Prostate gland (tissue), 2 donors: ENCODE measurements around the gene WDR18. TPM values are rescaled to one million over a fixed set of nuclear protein-coding genes. Genes with fewer than 3 reads are reported as not detected.

Experiments used
- DNase-seq: peaks from one replicate; pipeline ENCODE4 v3.0.0-alpha.2; 2019; ENCODE audit warnings: low spot score
- H3K27ac ChIP-seq, 2 donors: fragments of 200-600 bp; sonication (generic); 2 replicates each; pipeline ENCODE4 v1.5.1; 2017 to 2019
- H3K27me3 ChIP-seq: fragments of 200-600 bp; sonication (generic); replicated peaks from 2 replicates; pipeline ENCODE4 v1.5.1; 2019; ENCODE audit not compliant: insufficient read depth
- H3K36me3 ChIP-seq, 2 donors: fragments of 200-600 bp; sonication (generic); 1 replicate in 1 of 2; 2 replicates in 1 of 2; pipeline versions ENCODE4 v1.5.1 to v1.8.1; 2017 to 2019
- H3K4me1 ChIP-seq: fragments of 200-600 bp; sonication (generic); replicated peaks from 2 replicates; pipeline ENCODE4 v1.5.1; 2019
- H3K4me3 ChIP-seq, 2 donors: fragments of 200-600 bp; sonication (generic); 2 replicates each; pipeline ENCODE4 v1.5.1; 2017 to 2019
- H3K9me3 ChIP-seq: fragments of 200-600 bp; sonication (generic); 2 replicates; pipeline ENCODE4 v1.5.1; 2017
- CTCF ChIP-seq, 4 experiments: fragments of 200-600 bp in 2 of 4; fragments of 450-650 bp in 2 of 4; sonication (generic) in 2 of 4; IDR thresholded peaks; 1 replicate in 3 of 4; 2 replicates in 1 of 4; pipeline ENCODE4 v1.5.1; 2016 to 2019; ENCODE audit warnings: antibody characterized with exemption in 4 of 4, mild to moderate bottlenecking in 2 of 4, moderate library complexity in 2 of 4
- POLR2A ChIP-seq: fragments of 450-650 bp; IDR thresholded peaks from one replicate; pipeline ENCODE4 v1.6.1; 2016; ENCODE audit warnings: antibody characterized with exemption, mild to moderate bottlenecking
- POLR2AphosphoS5 ChIP-seq: sonication (generic); formaldehyde crosslinking; IDR thresholded peaks from one replicate; pipeline ENCODE4 v1.6.1; 2017; ENCODE audit warnings: antibody characterized with exemption
- WGBS: methylation state at CpG from one replicate; pipeline ENCODE4 v1.1.5; 2018; 5-methylcytosine and 5-hydroxymethylcytosine counted together
- intact Hi-C: fragments of 100-400 bp; cut with DNase I; formaldehyde crosslinking; loops from one replicate; pipeline ENCODE4 v1.14.2; 2022
- total RNA-seq, 2 donors: library from RNA; depleted of rRNA; stranded (reverse); fragments of >200 nt; gene quantifications; one replicate each; pipeline ENCODE4 v1.1.0, GENCODE V29; 2016

The WDR18 gene
- total RNA-seq, 2 donors from 2014 or later: 35.0 to 94.8 TPM

GRCh38 chr19:993361-993830 is 9.3 kb downstream of the WDR18 start:
- Histone ChIP-seq H3K27ac (no peak overlapping the region), H3K36me3 (peaks cover 0 to 7% of the 10 kb centered on the region in 2 donors), H3K27me3 (peaks cover 3% of the 10 kb centered on the region), H3K9me3 (no peaks in the 10 kb centered on the region), H3K4me1 (no peaks in the 10 kb centered on the region), H3K4me3 (no peak overlapping the region)
- no peak for DNase-seq
- WGBS: 94% methylated on average over 17 of the region's 17 CpGs
- TF ChIP-seq POLR2A: no peak
- intact Hi-C loops: no loop called here

GRCh38 chr19:993831-994393 is 9.8 kb downstream of the WDR18 start:
- Histone ChIP-seq H3K4me3 (no peak overlapping the region), H3K27me3 (peaks cover 4% of the 10 kb centered on the region), H3K4me1 (no peaks in the 10 kb centered on the region), H3K9me3 (no peaks in the 10 kb centered on the region), H3K36me3 (peaks cover 0 to 7% of the 10 kb centered on the region in 2 donors), H3K27ac (no peak overlapping the region)
- TF ChIP-seq POLR2A (no peak), CTCF (IDR thresholded peaks at IDR 0.05) (no peak)
- no peak for DNase-seq
- intact Hi-C loops: no loop called here
- 86% methylated on average over 43 of the region's 43 CpGs for WGBS

- no peak for DNase-seq
- WGBS: 88% methylated on average over 17 of the region's 18 CpGs
- no peaks in the 10 kb centered on the region for H3K9me3 ChIP-seq
- H3K4me3 ChIP-seq: no peak overlapping the region
- TF ChIP-seq POLR2AphosphoS5 (no peak), CTCF (IDR thresholded peaks at IDR 0.05) (no peak), POLR2A (no peak)
- intact Hi-C loops: no loop called here
- peaks cover 0 to 7% of the 10 kb centered on the region in 2 donors for H3K36me3 ChIP-seq
- peaks cover 10% of the 10 kb centered on the region for H3K27me3 ChIP-seq
- H3K27ac ChIP-seq: no peak overlapping the region
- H3K4me1 ChIP-seq: no peaks in the 10 kb centered on the region
Measured at GRCh38 chr19:994516-994915, 10.4 kb downstream of the WDR18 start.

- intact Hi-C loops: no loop called here
- Histone ChIP-seq H3K36me3 (peaks cover 0 to 7% of the 10 kb centered on the region in 2 donors), H3K4me1 (no peaks in the 10 kb centered on the region)
Measured at GRCh38 chr19:995051-995827, 11.1 kb downstream of the WDR18 start.

More at GRCh38 chr19:995051-995827, 11.1 kb downstream of the WDR18 start:
- 78% methylated on average over 25 of the region's 26 CpGs for WGBS
- Histone ChIP-seq H3K4me3 (no peak overlapping the region), H3K27ac (no peak overlapping the region), H3K9me3 (no peaks in the 10 kb centered on the region), H3K27me3 (peaks cover 11% of the 10 kb centered on the region)
- TF ChIP-seq POLR2AphosphoS5 (no peak), POLR2A (no peak), CTCF (IDR thresholded peaks at IDR 0.05) (no peak)
- DNase-seq: no peak
